HG03139 (cell line): ENCODE results near the gene LILRB5.
"Not testable (repeated sequence)": the region's sequence is repeated elsewhere in the genome, so short reads cannot be mapped to it uniquely, and the experiment has no call there.

Experiments
- ATAC-seq: cut with Tn5 transposase; IDR thresholded peaks from one replicate; pipeline ENCODE4 v1.9.1; 2021; ENCODE audit not compliant: unreplicated experiment

LILRB5 gene

DNA sequence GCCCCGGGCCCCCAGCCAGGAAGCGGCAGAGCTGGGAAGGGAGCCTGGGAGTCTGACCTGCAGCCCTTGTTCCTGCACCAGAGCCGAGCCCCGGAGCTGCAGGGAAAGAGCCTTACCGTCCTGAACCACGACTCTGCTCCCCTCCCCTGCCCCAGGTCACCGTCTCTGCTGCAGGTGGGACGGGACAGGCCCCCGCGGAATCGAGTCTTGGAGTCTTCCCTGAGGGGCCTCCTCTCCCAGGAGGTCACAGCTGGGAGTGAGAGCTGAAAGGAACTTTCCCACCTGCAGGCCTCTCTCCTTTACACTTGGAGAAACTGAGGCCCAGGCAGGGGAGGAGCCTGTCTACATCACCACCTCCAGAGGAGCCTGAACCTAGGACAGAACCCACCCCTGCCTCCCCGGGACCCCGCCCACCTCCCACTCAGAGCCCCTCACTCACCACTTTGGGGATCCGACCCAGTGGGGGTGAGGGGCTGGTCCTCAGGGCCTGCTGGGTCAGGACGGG, 20.1 kb upstream of the LILRB5 start:
- not testable (repeated sequence) for ATAC-seq

DNA sequence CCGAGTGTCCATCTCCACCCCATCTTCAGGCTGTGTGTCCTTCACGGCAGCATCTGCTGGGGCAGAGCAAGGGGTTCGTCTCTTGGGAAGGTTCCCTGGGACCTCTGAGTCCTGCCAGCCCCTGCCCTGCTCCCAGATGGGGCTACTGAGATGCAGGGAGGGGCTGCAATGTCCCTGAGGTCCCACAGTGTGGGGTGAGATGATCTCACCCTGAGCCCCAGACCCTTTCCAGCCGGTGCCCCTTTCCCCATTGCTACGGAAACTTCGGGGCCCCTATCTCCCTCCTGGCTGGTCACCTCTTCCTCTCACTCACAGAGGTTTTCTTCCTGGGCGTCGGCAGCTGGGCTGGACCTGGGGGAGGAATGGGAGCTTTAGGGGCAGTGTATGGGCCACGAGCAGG, 18.9 kb upstream of the LILRB5 start:
- no peak for ATAC-seq

DNA sequence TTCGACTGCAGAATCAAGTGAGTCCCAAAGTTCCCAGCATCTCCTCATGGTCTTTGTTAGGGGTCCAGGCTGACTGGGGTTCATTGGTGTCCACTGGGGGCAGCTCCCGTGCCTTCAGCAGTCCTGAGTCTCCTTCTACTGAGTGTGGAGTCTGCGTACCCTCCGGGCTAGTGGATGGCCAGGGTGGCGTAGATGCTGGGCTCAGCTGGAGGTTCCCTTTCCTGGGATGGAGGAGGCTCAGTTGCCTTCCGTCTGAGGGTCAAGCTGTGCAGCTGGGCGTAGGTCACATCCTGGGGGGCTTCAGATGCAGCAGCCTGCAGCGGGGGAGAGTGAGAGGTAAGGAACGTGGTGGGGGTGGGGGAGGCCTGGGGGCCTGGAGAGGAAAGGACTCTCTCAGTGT, 17.4 kb upstream of the LILRB5 start:
- ATAC-seq = not testable (repeated sequence)

DNA sequence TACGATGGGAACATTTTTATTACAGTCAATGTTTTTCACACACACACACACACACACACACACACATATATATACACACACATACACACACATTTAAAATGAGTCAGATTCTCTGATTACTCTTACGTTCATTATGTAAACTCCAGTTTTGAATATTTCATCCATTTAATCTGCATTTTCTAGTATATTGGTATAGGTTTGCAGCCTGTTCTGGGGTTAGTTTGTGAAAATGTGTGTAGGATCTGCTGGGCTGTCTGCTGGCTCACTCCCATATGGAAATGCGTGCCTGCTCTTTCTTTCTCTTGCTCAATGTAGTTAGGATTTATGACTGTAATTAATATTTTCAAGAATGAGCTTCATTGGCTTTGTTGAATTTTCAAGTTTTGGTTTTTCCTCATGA, 16.7 kb upstream of the LILRB5 start:
- ATAC-seq = no peak

DNA sequence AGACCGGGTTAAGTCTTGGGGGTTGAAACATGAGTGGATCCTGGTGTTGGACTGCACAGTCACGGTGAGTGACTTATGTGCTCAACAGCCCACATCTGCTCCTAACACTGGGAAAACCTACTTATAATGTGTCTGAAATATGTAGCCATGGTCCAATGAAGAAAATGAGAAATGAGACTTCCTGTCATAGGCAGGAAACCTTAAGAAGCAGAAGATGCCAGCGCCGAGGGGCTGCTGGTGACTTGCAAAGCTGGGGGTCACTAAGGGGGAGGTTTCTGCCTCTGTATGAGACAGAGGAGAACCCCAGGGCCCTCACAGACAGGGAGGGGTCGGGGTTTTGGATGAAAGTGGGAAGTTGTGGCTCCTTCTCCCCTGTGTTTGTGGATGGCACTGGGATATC, 15.1 kb upstream of the LILRB5 start:
- ATAC-seq = not testable (repeated sequence)

DNA sequence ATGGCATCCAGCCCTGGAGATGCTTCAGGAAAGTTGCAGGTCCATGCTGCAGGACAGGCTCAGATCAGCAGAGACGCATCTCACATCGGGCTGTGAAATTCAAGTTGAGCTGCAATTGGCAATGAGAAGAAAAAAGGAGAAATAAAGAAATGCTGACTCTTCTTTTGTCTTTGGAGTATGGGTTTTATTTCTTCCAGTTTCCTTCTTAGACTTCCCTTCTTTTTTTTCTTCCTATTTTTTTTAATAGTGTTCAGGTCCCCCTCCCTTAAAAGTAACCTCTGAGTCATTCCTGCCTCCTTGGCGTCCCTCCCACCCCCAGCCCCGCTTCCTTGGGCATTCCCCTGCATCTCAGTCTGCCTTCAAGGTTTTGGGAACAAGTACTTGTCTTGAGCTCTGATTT, 14.5 kb upstream of the LILRB5 start:
- ATAC-seq = not testable (repeated sequence)

DNA sequence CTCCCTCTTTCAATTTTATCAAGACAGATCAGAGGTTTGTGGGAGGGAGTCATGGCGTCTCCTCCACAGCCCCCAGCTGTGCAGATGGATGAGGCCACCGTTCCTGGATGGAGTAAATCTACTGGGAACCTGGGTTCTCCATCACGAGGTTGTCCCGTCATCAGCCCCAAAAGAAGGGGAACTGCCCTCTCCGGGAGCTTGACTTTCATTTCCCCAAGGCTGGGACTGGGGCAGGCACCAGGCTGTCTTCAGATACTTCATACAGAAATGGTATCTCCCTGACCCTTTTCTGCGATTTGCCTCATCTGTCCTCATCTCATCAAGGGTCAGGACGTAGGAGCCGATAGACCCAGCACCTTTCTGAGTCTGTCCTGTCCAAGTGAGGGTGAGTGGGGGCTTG, 14.0 kb upstream of the LILRB5 start:
- ATAC-seq = no peak

DNA sequence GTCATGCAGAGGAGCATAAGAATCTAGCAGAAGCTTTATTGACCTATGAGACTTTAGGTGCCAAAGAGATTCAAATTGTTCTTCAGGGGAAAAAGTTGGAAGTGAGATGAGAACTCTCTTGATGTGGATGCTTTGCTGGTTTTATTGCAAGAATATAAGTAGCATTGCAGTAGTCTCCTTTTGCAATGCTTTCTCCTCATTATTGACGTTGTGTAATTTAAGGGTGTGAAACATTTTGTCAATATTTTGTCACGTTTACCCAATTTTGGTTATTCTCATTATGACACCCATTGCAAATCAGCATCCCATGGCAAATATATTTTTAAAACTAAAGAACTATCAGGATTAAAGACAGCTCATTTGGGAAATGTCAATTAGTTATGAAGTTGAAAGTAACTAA, 11.9 kb upstream of the LILRB5 start:
- ATAC-seq = no peak

DNA sequence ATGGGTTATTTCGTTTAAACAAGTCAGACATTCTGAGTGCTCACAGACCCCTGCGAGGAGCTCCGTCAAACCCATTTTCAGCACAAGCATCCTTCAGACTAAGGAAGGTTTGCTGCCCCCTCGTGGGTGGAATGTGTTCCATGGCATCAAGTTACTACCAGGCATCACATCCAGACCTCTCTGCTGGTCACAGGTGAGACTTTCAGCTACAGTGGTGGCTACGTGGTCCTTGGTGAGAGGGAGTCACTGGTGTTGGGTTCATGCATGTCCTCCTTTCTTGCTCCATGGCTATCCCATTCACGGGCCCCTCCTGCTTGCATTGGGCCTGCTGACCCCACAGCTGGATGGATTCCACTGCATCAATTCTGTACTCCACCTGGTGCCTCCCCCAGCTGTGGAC, 9.1 kb upstream of the LILRB5 start:
- no peak for ATAC-seq

DNA sequence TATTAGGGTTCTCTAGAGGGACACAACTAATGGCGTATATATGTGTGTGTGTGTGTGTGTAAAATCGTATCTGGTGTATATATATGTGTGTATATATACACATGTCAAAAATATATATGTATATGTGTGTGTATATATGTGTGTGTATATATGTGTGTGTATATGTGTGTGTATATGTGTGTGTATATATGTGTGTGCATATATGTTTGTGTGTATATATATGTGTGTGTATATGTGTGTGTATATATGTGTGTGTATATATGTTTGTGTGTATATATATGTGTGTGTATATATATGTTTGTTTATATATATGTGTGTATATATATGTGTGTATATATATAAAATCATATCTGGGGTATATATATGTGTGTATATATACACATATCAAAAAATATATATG, 5.4 kb upstream of the LILRB5 start:
- no peak for ATAC-seq

DNA sequence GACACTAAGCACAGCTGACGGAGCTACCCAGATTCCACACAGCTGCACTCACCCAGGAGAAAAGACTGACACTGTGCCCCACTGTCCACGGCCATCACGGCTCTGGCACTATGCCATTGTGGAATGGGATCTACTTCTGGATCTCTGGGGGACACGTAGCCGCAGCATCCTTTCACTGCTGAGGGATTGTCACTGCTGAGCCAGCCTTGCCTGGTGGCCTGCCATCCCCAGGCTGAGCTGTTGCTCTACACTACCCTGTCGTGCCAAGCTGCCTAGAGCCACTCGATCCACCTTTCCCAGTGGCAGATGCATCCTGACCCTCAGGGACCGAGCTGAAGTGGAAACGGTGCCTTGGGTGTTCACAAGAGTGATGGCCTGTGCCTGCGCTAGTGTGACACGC, 5.0 kb upstream of the LILRB5 start:
- no peak for ATAC-seq

DNA sequence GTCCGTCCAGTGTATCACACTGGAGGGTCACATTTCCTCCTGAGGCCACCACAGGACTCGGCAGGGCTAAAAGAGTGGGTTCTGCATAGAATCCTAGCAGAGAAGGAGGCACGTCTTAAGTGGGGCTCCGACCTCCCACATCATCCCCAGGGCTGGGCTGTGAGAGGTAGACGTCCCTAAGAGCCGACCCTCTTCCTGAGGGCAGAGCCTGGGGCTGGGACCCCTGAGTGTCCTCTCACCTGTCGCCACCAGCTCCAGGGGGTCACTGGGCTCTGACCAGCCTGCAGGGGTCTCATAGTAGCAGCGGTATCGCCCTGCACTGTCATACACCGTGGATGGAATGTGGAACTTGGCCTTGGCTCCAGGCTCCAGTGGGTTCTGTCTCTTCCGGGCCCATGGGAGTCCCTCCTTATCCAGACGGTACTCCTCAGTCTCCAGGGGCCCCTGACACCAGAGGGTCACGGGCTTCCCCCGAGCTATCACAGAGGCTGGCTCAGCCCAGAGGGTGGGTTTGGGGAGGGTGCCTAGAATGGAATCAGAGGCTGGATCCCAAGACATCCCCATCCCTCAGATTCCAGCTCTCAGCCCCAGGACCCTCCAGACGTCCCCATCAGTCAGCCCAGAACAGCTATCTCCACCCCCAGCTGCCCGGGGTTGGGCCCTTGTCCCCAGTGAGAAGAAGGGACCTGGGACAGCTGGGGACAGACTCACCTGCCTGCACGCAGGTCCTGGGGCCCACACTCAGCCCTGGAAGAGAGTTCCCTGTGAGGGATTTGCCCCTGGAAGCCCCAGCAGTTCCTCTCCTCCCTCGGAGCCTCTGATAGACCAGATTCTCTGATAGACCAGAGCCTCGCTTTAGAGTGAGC, 590 bp downstream of the LILRB5 start:
- ATAC-seq = no peak

DNA sequence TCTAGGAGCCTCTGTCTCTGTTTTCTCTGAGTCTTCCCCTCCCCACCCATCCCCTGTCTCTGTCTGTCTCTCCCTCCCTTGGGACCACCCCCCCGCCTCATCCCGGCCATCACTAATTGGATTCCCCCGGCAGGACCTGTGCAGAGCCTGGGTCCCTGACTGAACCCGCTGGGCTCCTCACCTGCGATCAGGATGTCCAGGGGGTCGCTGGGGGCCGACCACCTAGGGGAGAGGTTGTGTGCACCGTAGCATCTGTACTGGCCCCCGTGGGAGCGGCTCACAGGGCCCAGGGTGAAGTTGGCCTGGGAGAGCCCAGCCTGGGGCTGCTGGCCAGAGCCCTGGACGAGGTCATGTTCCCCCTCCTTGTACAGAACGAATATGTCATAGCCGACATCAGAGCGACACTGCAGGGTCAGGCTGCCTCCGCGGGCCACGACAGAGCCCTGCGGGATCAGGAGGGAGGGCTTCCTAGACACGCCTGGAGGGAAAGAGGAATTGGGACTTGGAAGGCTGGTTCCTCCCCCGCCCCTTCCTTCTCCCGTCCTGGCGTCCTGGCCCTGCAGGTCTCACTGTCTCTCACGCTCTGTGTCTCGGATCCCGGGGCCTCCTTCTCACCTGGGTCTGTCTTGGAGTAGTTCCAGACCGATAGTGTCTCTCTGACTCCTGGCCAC, 1.8 kb downstream of the LILRB5 start:
- ATAC-seq = no peak

DNA sequence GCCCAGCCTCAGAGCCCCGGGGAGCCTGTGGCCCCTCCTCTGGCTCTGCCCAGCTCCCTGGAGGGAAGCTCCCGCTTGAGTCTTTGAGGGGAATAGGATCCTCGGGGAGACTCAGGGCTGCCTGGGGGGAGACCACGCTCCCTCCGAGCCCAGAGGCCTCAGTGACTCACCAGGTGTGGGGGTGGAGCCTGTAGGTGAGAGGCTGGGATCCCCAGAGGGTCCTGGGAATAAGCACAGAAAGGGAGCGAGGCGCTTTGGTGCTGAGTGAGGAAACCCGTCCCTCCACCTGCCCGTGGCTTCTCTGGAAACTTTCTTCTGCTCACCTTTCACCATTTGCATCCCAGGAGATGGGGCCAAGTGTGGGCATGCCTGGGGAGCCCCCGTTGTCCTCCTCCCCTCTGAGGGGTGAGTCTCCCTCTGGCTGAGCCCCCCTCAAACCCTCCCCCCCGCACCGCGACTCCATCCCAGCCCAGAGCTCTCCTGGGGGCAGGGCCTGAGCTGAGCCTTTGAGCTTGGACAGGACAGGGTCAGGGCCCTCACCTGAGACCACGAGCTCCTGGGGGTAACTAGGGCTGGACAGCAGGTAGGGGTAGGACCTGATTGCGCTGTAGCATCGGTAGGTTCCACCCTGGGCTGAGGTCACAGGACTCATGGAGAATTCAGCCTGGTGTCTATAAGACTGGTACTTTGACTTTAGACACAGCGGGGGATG, 2.7 kb downstream of the LILRB5 start:
- ATAC-seq = no peak

DNA sequence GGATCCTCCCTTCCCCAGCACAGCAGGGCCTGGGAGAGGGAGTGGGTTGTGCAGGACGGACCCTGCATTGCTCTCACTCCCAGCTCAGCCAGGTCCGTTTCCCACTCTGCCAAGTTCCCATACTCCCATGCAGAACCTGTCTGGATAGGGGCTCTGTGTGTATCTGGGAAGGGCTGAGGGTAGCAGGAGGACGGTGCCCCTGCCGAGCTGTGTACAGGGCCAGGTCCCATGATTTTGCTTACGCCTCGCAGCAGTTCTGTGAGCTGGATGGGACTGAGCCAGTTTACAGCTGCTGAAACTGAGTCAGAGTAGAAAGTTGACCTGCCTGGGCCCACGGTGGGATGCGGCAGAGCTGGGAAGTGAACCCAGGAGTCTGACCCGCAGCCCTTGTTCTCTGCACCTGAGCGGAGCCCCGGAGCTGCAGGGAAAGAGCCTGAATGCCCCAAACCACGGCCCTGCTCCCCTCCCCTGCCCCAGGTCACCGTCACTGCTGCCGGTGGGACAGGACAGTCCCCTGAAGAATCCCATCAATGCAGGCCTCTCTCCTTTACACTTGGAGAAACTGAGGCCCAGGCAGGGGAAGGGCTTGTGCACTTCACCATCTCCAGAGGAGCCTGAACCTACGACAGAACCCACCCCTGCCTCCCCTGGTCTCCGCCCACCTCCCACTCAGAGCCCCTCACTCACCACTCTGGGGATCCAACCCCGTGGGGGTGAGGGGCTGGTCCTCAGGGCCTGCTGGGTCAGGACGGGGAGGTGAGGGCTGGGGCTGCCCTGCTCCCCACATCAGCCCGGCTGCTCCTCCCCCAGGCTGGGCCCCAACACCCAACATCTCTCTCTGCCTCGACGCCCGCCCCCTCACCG, 3.5 kb downstream of the LILRB5 start:
- ATAC-seq = no peak

DNA sequence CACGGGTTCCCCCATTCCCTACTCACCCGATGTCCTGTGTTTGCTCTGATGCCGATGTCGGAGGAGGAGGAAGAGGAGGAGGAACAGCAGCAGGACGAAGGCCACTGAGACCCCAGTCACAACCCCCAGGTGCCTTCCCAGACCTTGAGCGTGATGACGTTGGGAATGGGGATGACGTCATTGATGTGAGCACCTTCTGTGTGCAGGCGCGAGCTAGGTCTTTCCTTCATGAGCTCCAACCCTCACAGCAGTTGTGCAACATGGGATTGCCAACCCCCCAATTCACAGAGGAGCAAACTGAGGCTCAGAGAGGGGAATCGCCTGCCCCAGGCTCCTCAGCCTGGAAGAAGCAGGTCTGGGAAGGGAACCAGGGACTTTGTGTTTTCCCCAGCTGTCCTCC, 4.2 kb downstream of the LILRB5 start:
- ATAC-seq = no peak

DNA sequence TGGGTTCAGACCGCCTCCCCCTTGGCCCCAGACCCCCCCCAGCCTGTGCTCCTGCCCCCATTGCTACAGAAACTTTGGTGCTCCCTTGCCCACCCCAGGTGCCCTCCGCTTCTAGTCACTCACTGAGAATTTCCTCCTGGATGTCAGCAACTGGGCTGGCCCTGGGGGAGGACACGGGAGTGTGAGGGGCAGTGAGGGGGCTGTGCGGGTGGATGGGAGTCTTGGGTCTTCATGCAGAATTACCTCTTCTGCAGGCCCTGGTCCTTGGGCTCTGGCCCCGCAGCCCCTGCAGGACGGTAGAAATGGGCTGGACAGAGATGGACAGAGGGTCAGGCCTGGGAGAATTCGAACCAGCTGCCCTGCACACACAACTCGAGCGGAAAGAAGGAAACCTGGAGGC, 4.8 kb downstream of the LILRB5 start:
- ATAC-seq = no peak

DNA sequence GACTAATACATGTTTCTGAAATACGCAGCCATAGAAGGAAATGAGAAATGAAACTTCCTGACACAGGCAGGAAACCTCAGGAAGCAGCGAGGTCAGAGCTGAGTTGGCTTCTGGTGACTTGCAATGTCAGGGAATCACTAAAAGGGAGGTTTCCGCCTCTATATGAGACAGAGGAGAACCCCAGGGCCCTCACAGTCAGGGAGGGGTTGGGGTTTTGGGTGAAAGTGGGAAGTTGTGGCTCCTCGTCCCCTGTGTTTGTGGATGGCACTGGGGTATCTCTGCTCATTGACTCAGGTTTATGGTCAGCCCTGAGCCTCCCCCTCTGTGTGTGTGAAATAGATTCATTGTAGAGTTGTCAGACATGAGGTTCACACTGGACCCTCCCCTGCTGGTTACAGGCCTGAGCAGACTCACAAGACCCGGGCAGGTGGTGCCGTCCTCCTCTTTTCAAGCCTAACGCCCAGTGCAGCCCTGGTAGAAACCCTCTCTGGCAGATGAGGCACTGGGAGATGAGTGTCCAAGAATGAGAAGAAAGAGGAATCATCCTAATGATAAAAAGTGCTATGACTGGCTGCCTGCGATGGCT, 9.0 kb downstream of the LILRB5 start:
- ATAC-seq = no peak

DNA sequence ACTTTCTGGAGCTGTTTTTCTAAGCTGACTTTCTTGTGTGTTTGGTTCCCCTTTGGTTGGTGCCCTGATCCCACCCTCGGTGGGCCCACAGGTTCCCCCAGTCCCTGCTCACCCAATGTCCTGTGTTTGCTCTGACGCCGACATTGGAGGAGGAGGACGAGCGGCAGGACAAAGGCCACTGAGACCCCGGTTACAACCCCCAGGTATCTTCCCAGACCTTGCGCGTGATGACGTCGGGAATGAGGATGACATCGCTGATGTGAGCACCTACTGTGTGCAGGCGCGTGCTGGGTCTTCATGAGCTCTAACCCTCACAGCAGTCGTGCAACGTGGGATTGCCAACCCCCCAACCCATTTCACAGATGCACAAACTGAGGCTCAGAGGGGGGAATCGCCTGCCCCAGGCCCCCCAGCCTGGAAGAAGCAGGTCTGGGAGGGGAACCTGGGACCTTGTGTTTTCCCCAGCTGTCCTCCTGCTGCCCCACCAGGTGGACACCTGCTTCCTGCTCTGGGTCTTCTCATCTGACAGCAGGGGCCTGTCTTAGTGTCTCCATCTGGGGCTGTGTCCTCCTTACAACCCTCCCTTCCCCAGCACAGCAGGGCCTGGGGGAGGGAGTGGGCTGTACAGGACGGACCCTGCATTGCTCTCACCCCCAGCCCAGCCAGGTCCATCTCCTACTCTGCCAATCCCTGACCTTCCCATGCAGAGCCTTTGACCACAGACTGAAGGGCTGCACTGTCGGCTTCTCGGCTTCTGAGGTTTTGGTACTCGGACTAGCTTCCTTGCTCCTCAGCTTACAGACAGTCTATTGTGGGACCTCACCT, 9.8 kb downstream of the LILRB5 start:
- ATAC-seq = no peak

DNA sequence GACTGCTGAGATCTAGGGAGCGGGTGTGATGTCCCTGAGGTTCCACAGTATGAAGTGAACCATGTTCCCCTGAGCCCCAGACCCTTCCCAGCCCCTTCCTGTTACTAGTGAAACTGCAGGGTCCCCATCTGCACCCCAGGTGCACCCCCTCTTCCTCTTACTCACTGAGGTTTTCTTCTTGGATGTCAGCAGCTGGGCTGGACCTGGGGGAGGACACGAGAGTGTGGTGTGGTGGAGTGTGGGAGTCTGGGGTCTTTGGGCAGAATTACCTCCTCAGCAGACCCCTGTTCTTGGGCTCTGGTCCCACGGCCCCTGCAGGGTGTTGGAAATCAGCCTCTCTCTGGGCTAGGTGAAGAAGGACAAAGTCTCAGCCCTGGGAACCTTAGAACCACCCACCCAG, 11.1 kb downstream of the LILRB5 start:
- no peak for ATAC-seq
